Smooth muscle cell of the umbilical artery (primary cell): ENCODE measurements around the gene ZNF738. TPM values are rescaled to one million over a fixed set of nuclear protein-coding genes. Genes with fewer than 3 reads are reported as not detected.

Experiments used
- total RNA-seq: library from RNA; depleted of rRNA; stranded (reverse); fragments of >200 nt; gene quantifications from 2 replicates; pipeline ENCODE4 v1.2.3, GENCODE V29; 2014

Gene ZNF738
- total RNA-seq: 6.8 and 9.0 TPM in 2 replicates

DNA sequence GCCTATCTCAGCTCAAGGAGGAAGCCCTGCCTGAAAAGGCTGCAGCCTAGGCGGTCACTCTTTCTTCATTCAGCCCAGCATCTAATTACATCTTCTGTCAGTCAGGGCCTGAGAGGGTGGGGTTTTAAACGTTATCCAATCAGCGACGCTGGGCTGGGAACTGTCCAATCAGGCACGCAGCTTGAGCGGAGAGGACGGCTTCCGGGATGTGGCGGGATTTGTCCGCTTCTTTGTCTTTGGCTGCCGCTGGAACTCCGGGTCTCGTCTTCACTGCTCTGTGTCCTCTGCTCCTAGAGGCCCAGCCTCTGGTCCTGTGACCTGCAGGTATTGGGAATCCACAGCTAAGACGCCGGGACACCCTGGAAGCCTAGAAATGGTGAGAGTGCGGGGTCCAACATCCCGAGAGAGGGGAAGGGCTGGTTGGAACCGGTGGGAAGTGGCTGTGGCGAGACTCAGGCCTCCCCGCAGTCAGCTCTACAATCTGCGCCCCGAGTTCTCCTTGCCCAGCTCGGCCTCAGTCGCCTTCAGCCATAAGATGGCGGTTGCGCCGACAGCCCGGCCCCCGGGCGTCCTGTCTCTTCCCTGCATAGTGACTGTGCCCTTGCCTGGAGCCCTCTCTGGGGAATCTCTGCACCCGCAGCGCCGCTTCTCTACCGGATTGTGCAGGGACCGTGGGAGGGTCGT, at the start of gene ZNF738:
ZNF738 (plus strand) TSS at position 233 of the 684 bp plus-strand sequence; CDS start at position 374, 141 bp downstream.

GRCh38 chr19:21328885-21329605, 29.8 kb upstream of the ZNF738 start, which contains the start of gene ZNF708:
ZNF708 (minus strand) TSS chr19:21329410; CDS start chr19:21329212, 198 bp downstream.

GRCh38 chr19:21396893-21397572, 38.2 kb downstream of the ZNF738 start, which contains the start of gene ZNF493:
ZNF493 (plus strand) TSS chr19:21397133; CDS start chr19:21397238, 105 bp downstream.

Other genes with a start within 250 kb of the ZNF738 start
- 2.1 and 4.7 TPM in 2 replicates for gene ZNF431, start 217.0 kb upstream of the ZNF738 start, total RNA-seq
- gene ZNF708, start 29.6 kb upstream of the ZNF738 start, total RNA-seq: 5.0 and 7.3 TPM in 2 replicates
- gene ZNF493, start 38.1 kb downstream of the ZNF738 start, total RNA-seq: 14.9 and 18.1 TPM in 2 replicates
- 6.2 and 7.4 TPM in 2 replicates for gene ZNF429, start 146.6 kb downstream of the ZNF738 start, total RNA-seq